ELF-1 (cell line): ENCODE results near the gene USP34.

ENCODE experiments used
- DNase-seq: peaks from one replicate; pipeline ENCODE4 v3.0.0-alpha.2; 2016; ENCODE audit warnings: low read depth, low spot score

The USP34 gene

DNA sequence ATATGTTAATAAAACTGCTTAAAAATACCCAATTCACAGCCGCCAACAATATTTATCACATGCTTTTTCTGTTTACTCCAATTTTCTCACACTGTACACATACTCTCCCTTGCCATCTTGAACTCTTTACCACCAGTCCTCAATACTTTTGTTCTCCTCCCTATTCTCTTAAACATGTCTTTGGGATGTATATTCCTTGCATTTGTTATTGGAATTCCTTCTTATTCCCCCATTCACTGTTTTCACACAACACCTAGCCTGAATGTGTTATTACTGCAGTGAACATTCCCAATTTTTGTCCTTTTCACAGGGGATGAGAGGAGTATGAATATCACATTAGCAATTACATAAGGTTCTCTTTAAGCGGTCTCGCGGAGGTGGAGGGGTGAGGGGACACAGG lies 94.7 kb downstream of the USP34 start:
- DNase-seq: no peak

DNA sequence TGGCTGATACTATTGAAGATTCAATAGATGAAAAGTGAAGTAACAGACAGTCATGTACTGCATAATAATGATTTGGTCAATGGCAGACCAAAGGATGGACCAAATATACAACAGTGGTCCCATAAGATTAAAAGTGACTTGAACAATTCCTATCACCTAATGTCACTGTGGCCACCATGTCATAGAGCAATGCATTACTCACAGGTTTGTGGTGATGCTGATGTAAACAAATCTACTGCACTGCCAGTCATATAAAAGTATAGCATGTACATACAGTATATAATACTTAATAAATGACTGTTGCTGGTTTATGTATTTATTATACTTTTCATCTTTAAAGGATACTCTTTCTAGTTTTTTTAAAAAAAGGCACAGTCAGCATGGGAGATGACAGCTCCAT lies 99.9 kb downstream of the USP34 start:
- DNase-seq: no peak

DNA sequence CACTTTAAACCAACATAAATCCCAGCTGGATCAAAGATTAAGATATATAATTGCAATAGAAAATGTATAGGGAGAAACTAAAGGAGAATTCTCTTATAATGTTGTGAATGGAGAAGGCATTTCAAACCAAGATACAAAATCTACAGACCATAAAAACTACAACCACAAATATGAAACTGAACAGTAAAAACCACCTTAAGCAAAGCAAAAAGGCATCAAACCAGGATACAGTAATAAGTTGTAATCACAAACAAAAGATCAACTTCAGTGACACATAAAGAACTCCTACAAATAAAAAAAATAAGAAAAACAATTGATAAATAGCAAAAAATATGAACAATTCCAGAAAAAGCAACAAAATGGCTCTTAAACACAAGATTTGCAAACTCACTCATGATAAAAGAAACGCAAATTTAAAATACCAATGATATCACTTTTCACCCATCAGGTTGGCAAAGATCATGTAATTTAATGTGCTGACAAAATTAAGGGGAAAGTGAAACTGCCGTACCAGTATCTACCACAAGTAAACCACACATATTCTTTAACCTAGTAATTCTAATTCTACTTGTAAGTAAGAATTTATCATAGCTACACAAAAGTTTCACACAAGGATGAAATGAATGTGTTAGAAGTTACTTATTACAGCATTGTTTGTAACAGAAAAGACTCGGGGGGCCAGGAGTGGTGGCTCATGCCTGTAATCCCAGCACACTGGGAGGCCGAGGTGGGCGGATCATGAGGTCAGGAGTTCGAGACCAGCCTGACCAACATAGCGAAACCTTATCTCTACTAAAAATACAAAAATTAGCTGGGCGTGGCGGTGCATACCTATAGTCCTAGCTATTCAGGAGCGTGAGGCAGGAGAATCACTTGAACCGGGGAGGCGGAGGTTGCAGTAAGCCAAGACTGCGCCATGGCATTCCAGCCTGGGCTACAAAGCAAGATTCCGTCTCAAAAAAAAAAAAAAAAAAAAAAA lies 101.9 kb downstream of the USP34 start:
- DNase-seq: no peak

DNA sequence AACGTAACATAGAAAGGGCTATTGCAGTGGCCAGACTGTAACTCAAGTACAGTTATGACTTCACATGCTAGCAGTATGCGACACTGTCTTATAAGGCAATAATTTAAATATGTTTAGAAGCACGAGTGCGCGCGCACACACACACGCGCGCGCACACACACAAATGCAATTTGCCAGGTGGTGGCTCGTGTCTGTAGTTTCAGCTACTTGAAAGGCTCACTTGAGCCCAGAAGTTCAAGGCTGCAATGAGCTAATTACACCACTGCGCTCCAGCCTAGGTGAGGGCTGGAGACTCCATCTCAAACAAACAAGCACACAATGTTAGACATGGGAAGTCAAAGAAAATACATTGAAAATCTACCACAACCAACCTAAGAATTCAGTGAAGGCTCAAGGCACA lies 103.7 kb downstream of the USP34 start:
- DNase-seq: no peak

DNA sequence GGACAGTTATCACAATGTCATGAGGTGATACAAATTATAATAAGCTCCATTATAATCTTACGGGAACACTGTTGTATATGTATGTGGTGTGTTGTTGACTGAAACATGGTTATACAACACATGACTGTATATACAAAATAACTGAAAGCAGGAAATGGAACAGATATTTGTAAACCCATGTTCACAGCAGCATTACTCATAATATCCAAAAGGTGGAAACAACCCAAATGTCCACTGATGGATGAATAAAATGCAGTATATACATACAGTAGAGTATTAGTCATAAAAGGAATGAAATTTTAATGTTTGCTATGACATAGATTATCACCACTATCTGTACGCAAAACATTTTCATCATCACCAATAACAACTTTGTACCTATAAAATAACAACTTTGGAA lies 107.3 kb downstream of the USP34 start:
- no peak for DNase-seq

GRCh38 chr2:61362873-61363272 lies 108.0 kb downstream of the USP34 start:
- DNase-seq: no peak

DNA sequence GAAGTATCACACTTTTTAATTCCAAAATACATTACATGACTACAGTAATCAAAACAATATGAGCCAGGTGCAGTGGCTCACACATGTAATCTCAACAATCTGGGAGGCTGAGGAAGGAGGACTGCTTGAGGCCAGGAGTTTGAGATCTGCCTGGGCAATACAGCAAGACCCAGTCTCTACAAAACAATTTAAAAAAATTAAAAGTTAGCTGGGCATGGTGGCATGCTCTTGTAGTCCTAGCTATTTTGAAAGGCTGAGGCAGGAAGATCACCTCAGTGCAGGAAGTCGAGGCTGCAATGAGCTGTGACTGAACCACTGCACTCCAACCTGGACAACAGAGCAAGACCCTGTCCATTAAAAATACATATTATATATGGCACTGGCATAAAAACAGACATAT lies 109.8 kb downstream of the USP34 start:
- no peak for DNase-seq

GRCh38 chr2:61359058-61359457 lies 111.8 kb downstream of the USP34 start:
- DNase-seq: no peak

GRCh38 chr2:61357681-61358080 lies 113.2 kb downstream of the USP34 start:
- DNase-seq: no peak

DNA sequence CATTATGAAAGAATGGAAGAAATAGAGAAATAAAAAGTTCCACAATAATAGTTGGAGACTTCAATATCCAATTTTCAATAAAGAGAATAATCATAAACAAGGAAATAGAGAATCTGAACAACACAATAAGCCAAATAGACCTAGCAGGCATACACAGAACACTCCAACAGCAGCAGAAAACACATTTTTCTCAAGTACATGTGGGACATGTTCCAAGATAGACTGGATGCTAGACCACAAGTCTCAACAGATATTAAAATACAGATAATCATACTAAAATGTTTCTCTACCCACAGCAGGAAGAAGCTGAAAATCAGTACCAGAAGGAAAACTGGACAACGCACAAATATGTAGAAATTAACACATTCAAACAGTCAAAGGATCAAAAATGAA lies 113.9 kb downstream of the USP34 start:
- no peak for DNase-seq

- DNase-seq: no peak
These were observed 114.5 kb downstream of the USP34 start for GRCh38 chr2:61356261-61356957.

DNA sequence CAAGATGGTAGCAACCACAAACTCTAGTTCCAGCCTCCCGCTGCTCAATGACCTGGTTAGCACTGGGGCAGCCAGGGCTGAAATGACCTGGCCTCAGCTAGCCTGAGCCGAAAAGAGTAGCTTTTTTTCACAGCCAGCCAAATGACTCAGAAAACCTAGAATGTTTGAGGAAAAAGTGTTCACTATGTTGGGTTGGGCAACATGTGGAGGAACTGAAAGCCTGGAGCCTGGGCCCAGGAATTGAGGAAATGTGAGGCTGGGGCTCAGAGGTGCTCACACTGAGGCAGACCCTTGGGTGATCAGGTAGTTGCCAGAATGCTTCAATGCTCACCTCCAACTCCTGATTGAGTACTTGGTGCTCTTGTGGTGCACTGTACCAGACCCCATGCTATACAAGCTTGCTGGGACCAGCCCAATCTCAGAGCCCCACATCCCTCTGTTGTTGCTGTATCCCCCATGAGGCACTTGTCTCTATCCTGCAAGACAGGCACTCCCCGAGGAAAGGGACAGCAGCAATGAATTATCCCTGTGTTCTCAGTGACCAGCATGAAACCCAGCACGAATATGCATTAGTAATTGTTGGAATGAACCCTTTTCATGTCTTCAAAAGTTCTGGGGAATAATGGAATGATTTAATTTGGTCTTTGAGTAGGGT lies 116.2 kb downstream of the USP34 start:
- DNase-seq: no peak

GRCh38 chr2:61353909-61354308 lies 117.0 kb downstream of the USP34 start:
- no peak for DNase-seq

DNA sequence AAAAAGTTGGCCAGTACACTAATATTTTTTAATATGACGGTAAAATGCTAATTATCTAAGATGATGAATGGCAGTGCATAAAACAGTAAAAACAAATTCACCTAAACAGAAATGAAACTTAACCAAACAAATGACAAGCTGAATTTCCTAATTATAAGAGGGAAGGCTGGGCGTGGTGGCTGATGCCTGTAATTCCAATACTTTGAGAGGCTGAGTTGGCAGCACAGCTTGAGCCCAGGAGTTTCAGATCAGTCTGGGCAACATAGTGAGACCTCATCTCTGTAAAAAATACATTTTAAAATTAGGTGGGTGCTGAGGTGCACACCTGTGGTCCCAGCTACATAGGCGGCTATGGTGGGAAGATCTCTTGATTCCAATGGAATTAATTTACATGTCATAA lies 120.1 kb downstream of the USP34 start:
- DNase-seq: no peak

DNA sequence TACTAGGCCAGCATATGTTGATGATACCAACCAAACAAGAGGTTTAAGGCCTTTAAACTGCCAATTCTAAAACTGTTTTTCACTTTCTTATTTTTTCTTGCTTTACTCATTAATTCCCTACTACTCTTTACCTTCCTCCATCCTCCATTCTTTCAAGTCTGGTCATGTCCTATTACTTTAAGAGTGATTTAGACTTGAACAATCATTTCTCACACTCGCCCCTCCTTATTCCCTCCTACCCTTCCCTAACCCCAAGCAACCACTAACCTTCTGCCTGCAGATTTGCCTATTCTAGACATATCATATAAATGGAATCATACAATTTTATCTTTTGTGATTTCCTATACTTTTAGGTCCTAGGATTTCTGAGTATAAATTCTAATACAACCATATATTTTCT lies 127.7 kb downstream of the USP34 start:
- DNase-seq: no peak

GRCh38 chr2:61340242-61340641 lies 130.6 kb downstream of the USP34 start:
- no peak for DNase-seq

DNA sequence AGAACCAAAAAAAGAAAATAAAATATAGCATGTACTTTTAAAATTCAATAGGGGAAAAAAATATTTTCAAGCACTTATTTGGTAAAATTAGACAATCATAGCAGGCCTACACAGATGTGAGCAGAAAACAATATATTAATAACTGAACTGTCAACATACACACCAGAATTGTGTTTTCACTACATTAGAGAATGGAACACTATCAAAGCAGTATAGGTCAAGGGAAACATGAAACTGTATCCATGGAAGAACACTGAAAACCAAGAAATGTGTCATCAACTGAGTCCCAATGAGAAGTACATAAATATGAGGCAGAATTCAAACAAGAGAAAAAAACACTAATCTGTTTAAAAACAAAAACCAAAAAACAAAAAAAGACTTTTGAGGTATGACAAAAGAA lies 132.4 kb downstream of the USP34 start:
- DNase-seq: no peak

DNA sequence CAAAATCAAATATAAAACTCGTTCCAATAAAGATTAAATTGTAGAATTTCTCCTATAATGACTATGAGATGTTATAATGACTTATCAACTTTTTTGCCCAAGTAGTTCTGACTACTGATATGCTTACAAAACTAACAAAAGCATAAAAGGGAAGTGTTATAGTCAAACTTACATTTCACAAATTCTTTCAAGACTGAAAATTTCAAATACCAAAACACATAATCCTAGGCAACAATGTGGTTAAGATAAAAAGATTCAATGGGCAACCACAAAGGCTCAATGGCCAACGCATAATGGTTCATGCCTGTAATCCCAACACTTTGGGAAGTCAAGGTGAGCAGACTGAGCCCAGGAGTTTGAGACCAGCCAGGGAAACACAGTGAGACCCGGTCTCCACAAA lies 135.7 kb downstream of the USP34 start:
- no peak for DNase-seq

DNA sequence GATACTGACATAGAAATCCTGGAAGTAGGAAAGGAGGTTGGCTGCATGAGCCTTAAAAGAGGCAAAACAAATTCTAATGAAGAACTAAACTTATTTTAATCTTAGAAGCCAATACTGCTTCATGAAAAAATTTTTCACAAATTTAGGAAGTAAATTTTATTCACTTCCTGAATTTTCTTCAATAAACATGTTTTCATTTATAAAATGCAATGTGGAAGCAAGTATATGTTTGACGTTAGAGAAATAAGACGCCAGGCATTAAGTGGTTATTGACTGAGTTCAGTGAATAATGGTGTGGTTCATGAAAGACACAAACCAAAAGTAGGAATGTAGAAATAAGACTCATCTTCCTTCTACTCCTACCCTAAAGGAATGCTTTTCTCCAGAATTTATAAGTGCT lies 136.4 kb downstream of the USP34 start:
- DNase-seq: no peak

- no peak for DNase-seq
These were observed 142.1 kb downstream of the USP34 start for GRCh38 chr2:61328707-61329251.

DNA sequence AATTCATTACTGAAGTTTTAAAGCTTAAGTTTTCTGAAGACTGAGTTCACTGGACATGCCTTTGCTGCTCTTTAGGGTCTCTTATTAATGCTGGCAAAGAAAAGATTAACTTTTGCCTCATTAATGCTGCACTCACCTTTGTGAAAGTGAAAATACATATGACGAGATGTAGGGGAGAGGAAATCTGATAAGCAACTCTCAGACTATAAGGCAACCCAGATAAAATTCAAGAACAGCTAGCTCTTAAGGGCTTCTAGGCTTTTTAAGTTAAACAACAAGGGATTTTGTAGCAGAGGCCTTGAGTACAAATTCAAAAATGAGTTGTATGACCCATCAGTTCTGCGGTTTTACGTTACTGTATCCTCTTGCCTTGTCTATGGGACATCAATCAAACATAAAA lies 143.7 kb downstream of the USP34 start:
- DNase-seq: no peak

DNA sequence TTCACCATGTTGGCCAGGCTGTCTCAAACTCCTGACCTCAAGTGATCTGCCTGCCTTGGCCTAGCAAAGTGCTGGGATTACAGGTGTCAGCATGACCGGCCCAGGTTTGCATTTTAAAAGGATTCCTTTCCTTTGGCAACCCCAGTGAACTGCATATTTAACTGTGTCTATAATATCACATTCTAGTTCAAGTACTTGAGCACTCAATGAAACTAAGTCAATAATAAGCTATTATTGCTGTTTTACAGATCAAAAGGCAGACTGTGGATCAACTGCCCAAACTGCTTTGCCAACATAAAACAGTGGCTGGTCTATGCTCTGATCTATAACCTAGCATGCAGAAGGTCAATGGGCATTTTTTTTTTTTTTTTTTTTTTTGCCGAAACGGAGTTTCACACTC lies 144.5 kb downstream of the USP34 start:
- DNase-seq: no peak
